HepG2 (cell line): ENCODE measurements around the gene STMN3. TPM values are rescaled to one million over a fixed set of nuclear protein-coding genes. Genes with fewer than 3 reads are reported as not detected.
A peak's percentile ranks its signal among the peaks of the same experiment; 100 is the strongest.

Experiments used
- CBX2 ChIP-seq, 2 experiments: fragments of 200-600 bp in 1 of 2; sonication (generic); formaldehyde crosslinking in 1 of 2; IDR thresholded peaks; 2 replicates each; pipeline versions ENCODE4 v1.7.0 to v1.8.1; 2018 to 2022; ENCODE audit warnings: low read depth in 2 of 2, low read length in 1 of 2, mild to moderate bottlenecking in 1 of 2, missing genetic modification reagents in 1 of 2
- DNMT3B ChIP-seq: conservative IDR thresholded peaks from 2 replicates; pipeline ENCODE4 v1.6.1; 2016; ENCODE audit warnings: missing biosample characterization, control low read depth
- MAFF ChIP-seq: IDR thresholded peaks from 2 replicates; pipeline ENCODE4 v1.6.1; 2011; ENCODE audit warnings: low read depth, low read length, improper control_type of control experiment
- MXI1 ChIP-seq: IDR thresholded peaks from 3 replicates; pipeline ENCODE4 v1.6.1; 2012; ENCODE audit warnings: low read depth, low read length, inconsistent platforms, borderline replicate concordance
- SOX5 ChIP-seq: IDR thresholded peaks from 2 replicates; pipeline ENCODE4 v1.6.1; 2016; ENCODE audit warnings: borderline replicate concordance
- TBL1XR1 ChIP-seq: fragments of 150-350 bp; IDR thresholded peaks from 2 replicates; pipeline ENCODE4 v1.6.1; 2014; ENCODE audit warnings: borderline replicate concordance, low read length; ENCODE audit not compliant: partially characterized antibody
- ZBTB21 ChIP-seq: sonication (generic); formaldehyde crosslinking; IDR thresholded peaks from 2 replicates; pipeline ENCODE4 v1.4.0; 2020; ENCODE audit warnings: missing genetic modification reagents
- ZFP36L1 ChIP-seq: sonication (generic); formaldehyde crosslinking; IDR thresholded peaks from 2 replicates; pipeline ENCODE4 v1.8.0; 2022; ENCODE audit warnings: mild to moderate bottlenecking, missing genetic modification reagents, moderate library complexity
- ZNF564 ChIP-seq: sonication (generic); formaldehyde crosslinking; IDR thresholded peaks from 2 replicates; pipeline ENCODE4 v1.8.1; 2023; ENCODE audit warnings: mild to moderate bottlenecking, missing genetic modification reagents
- ZNF570 ChIP-seq: sonication (generic); formaldehyde crosslinking; IDR thresholded peaks from 2 replicates; pipeline ENCODE4 v1.4.0; 2020; ENCODE audit warnings: mild to moderate bottlenecking, missing genetic modification reagents, borderline replicate concordance
- ZNF75D ChIP-seq: sonication (generic); formaldehyde crosslinking; IDR thresholded peaks from 2 replicates; pipeline ENCODE4 v1.8.1; 2023; ENCODE audit warnings: missing genetic modification reagents, mild to moderate bottlenecking, borderline replicate concordance
- ZNF766 ChIP-seq: sonication (generic); formaldehyde crosslinking; IDR thresholded peaks from 2 replicates; pipeline ENCODE4 v1.5.0; 2020; ENCODE audit warnings: missing genetic modification reagents, borderline replicate concordance
- polyA plus RNA-seq, 8 experiments: library from polyadenylated mRNA; depleted of rRNA in 3 of 8; stranded (reverse) in 7 of 8; unstranded in 1 of 8; fragments of >200 nt; fragmentation: Illumina TruSeq in 4 of 8; extraction: Trizol in 4 of 8; gene quantifications; 2 replicates each; pipeline versions ENCODE4 v1.2.1 to v1.2.3, GENCODE V29; 2011 to 2016; ENCODE audit warnings: low read depth in 4 of 8, missing spikeins in 1 of 8, mixed read lengths in 1 of 8; ENCODE audit not compliant: insufficient read depth in 1 of 8
- total RNA-seq, 5 experiments: library from RNA; depleted of rRNA; stranded (reverse); fragments of >200 nt; fragmentation: Illumina TruSeq; extraction: Trizol; gene quantifications; 2 replicates each; pipeline ENCODE4 v1.2.3, GENCODE V29; 2016; ENCODE audit warnings: low read depth in 1 of 5
- TF ChIP-seq, protein P1 (sequence below): sonication (generic); formaldehyde crosslinking; IDR thresholded peaks from 2 replicates; pipeline ENCODE4 v1.5.1; 2020; ENCODE audit warnings: mild to moderate bottlenecking, missing genetic modification reagents, borderline replicate concordance
- TF ChIP-seq, protein P2 (sequence below): sonication (generic); formaldehyde crosslinking; IDR thresholded peaks from 2 replicates; pipeline ENCODE4 v1.4.0; 2020; ENCODE audit warnings: missing genetic modification reagents, borderline replicate concordance
- TF ChIP-seq, protein P3 (sequence below): sonication (generic); formaldehyde crosslinking; IDR thresholded peaks from 2 replicates; pipeline ENCODE4 v1.4.0; 2020; ENCODE audit warnings: missing genetic modification reagents, borderline replicate concordance

The STMN3 gene
- total and polyA plus RNA-seq, 2 of the 13 experiments (the other 11 are each of a cell fraction or from before 2014, with no cell fraction given): 21.0 to 48.3 TPM

DNA sequence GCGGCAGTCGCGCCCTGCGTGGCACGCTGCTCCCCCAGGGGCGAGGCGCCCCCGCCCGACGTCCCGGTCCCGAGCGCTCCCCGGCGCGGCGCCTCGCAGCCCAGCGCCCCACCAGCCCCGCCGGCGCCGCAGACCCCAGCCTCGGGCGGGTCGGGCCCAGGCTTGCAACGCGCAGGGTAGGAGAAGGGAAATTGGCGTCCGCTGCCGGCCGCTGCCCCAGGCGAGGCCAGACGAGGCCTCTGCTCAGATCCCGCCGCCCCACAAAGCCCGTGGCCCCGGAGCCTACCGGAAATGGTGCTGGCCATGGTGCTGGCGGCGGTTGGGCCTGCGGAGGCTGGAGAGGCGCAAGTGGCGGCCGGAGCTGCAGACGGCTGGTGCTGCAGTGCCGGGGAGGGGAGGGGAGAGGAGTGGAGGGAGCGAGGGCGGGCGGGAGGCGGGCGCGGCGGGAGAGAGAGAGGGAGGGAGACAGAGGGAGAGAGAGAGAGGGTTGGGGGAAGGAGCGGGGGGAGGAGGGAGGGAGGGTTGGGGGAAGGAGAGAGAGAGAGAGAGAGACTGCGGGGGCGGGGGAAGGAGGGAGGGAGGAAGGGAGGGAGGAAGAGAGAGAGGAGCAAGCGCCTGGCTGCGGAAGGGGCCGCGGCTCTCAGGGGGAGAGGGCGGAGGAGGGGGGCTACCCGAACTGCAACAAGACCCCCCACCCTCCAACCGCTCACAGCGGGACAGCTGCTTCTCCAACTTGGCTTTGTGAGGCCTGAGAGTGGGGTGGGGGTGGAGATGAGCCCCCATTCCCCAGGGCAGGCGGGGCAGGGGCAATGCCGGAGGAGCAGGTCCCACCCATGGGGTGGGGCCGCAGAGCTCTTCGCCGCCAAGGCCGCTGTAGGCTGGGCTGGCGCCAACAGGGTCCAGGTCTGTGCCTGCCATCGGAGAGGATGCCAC lies at the start of gene STMN3 (continued):
- TF ChIP-seq ZNF570 (CRISPR knock-in tag): 0 out of 2 replicates have a peak, but pooled peaks have one; percentile 77
- TF ChIP-seq, protein P1, sequence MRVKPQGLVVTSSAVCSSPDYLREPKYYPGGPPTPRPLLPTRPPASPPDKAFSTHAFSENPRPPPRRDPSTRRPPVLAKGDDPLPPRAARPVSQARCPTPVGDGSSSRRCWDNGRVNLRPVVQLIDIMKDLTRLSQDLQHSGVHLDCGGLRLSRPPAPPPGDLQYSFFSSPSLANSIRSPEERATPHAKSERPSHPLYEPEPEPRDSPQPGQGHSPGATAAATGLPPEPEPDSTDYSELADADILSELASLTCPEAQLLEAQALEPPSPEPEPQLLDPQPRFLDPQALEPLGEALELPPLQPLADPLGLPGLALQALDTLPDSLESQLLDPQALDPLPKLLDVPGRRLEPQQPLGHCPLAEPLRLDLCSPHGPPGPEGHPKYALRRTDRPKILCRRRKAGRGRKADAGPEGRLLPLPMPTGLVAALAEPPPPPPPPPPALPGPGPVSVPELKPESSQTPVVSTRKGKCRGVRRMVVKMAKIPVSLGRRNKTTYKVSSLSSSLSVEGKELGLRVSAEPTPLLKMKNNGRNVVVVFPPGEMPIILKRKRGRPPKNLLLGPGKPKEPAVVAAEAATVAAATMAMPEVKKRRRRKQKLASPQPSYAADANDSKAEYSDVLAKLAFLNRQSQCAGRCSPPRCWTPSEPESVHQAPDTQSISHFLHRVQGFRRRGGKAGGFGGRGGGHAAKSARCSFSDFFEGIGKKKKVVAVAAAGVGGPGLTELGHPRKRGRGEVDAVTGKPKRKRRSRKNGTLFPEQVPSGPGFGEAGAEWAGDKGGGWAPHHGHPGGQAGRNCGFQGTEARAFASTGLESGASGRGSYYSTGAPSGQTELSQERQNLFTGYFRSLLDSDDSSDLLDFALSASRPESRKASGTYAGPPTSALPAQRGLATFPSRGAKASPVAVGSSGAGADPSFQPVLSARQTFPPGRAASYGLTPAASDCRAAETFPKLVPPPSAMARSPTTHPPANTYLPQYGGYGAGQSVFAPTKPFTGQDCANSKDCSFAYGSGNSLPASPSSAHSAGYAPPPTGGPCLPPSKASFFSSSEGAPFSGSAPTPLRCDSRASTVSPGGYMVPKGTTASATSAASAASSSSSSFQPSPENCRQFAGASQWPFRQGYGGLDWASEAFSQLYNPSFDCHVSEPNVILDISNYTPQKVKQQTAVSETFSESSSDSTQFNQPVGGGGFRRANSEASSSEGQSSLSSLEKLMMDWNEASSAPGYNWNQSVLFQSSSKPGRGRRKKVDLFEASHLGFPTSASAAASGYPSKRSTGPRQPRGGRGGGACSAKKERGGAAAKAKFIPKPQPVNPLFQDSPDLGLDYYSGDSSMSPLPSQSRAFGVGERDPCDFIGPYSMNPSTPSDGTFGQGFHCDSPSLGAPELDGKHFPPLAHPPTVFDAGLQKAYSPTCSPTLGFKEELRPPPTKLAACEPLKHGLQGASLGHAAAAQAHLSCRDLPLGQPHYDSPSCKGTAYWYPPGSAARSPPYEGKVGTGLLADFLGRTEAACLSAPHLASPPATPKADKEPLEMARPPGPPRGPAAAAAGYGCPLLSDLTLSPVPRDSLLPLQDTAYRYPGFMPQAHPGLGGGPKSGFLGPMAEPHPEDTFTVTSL (CRISPR knock-in tag): peak; percentile 58; the same call in 1 of the 2 replicates
- no peak for TF ChIP-seq CBX2 (IDR thresholded peaks at IDR 0.05; ENCODE audit: low read depth, low read length)
- peak; percentile 91; the same call in 1 of the 2 replicates for TF ChIP-seq CBX2 (CRISPR knock-in tag; IDR thresholded peaks at IDR 0.05; ENCODE audit: low read depth)
- peak; percentile 97 for TF ChIP-seq ZNF564 (CRISPR knock-in tag)
- peak; percentile 96 for TF ChIP-seq ZNF766
- TF ChIP-seq DNMT3B: peak; percentile 100
- TF ChIP-seq, protein P2, sequence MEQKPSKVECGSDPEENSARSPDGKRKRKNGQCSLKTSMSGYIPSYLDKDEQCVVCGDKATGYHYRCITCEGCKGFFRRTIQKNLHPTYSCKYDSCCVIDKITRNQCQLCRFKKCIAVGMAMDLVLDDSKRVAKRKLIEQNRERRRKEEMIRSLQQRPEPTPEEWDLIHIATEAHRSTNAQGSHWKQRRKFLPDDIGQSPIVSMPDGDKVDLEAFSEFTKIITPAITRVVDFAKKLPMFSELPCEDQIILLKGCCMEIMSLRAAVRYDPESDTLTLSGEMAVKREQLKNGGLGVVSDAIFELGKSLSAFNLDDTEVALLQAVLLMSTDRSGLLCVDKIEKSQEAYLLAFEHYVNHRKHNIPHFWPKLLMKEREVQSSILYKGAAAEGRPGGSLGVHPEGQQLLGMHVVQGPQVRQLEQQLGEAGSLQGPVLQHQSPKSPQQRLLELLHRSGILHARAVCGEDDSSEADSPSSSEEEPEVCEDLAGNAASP (CRISPR knock-in tag): peak; percentile 96
- no peak for TF ChIP-seq ZNF75D (CRISPR knock-in tag)
- peak; percentile 98; the same call in 2 of the 3 replicates for TF ChIP-seq MXI1
- peak; percentile 82; the same call in 1 of the 2 replicates for TF ChIP-seq ZBTB21
- TF ChIP-seq TBL1XR1: no peak
- no peak for TF ChIP-seq MAFF
- TF ChIP-seq ZFP36L1 (CRISPR knock-in tag): peak; percentile 99
- TF ChIP-seq, protein P3, sequence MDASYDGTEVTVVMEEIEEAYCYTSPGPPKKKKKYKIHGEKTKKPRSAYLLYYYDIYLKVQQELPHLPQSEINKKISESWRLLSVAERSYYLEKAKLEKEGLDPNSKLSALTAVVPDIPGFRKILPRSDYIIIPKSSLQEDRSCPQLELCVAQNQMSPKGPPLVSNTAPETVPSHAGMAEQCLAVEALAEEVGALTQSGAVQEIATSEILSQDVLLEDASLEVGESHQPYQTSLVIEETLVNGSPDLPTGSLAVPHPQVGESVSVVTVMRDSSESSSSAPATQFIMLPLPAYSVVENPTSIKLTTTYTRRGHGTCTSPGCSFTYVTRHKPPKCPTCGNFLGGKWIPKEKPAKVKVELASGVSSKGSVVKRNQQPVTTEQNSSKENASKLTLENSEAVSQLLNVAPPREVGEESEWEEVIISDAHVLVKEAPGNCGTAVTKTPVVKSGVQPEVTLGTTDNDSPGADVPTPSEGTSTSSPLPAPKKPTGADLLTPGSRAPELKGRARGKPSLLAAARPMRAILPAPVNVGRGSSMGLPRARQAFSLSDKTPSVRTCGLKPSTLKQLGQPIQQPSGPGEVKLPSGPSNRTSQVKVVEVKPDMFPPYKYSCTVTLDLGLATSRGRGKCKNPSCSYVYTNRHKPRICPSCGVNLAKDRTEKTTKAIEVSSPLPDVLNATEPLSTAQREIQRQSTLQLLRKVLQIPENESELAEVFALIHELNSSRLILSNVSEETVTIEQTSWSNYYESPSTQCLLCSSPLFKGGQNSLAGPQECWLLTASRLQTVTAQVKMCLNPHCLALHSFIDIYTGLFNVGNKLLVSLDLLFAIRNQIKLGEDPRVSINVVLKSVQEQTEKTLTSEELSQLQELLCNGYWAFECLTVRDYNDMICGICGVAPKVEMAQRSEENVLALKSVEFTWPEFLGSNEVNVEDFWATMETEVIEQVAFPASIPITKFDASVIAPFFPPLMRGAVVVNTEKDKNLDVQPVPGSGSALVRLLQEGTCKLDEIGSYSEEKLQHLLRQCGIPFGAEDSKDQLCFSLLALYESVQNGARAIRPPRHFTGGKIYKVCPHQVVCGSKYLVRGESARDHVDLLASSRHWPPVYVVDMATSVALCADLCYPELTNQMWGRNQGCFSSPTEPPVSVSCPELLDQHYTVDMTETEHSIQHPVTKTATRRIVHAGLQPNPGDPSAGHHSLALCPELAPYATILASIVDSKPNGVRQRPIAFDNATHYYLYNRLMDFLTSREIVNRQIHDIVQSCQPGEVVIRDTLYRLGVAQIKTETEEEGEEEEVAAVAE (CRISPR knock-in tag): peak; percentile 97
- peak; percentile 78; the same call in 1 of the 2 replicates for TF ChIP-seq SOX5 (CRISPR knock-in tag)
